Stimulated activated naive CD4-positive, alpha-beta T cell treated with Interleukin-2 at 50 U/mL for 16 hours (primary cell): Measurements from ENCODE around the gene ISG15.
"Not testable (repeated sequence)": the region's sequence is repeated elsewhere in the genome, so short reads cannot be mapped to it uniquely, and the experiment has no call there.

Source experiments
- DNase-seq: peaks from one replicate; lab custom pipeline; 2025; lab: John Stamatoyannopoulos, UW

Gene ISG15

DNA sequence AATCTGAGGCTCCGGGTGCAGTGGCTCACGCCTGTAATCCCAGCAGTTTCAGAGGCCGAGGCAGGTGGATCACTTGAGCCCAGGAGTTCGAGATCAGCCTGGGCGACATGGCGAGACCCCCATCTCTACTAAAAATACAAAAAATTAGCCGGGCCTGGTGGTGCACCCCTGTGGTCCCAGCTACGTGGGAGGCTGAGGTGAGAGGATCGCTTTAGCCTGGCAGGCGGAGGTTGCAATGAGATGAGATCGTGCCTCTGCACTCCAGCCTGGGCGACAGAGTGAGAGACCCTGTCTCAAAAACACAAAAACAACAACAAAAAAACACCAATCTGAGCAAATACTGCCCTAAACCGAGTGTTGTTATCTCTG, 577 bp upstream of the ISG15 start:
- DNase-seq: not testable (repeated sequence)

DNA sequence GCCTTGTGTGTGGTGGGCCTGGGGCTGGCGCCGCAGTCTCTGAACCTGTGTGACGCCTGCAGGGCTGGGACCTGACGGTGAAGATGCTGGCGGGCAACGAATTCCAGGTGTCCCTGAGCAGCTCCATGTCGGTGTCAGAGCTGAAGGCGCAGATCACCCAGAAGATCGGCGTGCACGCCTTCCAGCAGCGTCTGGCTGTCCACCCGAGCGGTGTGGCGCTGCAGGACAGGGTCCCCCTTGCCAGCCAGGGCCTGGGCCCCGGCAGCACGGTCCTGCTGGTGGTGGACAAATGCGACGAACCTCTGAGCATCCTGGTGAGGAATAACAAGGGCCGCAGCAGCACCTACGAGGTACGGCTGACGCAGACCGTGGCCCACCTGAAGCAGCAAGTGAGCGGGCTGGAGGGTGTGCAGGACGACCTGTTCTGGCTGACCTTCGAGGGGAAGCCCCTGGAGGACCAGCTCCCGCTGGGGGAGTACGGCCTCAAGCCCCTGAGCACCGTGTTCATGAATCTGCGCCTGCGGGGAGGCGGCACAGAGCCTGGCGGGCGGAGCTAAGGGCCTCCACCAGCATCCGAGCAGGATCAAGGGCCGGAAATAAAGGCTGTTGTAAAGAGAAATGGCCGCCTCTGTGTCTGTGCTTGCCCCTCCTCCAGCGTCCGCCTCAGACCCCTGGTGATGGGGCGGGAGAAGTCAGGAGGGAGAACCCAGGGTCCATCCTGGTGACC, 788 bp downstream of the ISG15 start:
- peak; percentile 41 for DNase-seq

DNA sequence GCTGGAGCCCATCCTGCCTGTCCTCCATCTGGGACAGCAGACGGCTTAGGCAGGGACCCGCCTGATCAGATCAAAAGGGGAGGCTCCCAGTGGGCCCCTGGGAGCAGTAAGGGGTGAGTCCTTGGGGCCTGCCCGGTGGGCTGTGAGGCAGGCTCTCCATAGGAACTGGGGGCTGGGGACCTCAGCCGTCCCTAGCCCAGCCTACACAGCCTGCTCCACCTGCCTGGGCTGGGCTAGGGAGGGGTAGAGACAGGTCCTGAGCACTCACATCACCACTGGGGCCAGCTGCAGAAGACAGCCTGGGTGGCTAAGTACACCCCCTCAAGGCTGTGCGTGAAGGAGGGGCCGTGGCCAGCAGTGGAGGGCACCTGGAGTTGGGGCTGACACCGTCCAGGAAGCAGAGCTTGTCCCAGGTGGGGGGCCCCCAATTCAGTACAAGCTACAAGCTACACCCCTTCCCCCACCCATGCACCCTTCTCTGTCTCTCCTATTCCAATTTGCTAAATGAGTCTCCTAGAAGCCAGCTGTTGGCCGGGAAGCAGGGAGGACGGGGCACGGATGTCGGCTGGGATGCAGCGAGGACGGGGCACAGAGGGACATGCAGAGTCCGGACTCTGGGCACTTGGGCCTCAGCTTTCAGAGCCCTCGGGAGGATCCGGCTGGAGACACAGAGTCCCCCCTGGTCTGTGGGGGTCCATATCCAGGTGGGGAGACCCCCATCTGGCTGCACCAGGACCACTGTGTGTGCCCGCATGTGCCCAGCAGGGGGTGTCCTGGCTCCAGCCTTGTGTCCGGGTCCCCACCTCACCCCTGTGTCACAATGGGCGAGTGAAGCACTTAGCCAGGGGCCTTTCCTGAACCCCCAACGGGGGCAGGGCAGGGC, 1.7 kb downstream of the ISG15 start:
- no peak for DNase-seq

DNA sequence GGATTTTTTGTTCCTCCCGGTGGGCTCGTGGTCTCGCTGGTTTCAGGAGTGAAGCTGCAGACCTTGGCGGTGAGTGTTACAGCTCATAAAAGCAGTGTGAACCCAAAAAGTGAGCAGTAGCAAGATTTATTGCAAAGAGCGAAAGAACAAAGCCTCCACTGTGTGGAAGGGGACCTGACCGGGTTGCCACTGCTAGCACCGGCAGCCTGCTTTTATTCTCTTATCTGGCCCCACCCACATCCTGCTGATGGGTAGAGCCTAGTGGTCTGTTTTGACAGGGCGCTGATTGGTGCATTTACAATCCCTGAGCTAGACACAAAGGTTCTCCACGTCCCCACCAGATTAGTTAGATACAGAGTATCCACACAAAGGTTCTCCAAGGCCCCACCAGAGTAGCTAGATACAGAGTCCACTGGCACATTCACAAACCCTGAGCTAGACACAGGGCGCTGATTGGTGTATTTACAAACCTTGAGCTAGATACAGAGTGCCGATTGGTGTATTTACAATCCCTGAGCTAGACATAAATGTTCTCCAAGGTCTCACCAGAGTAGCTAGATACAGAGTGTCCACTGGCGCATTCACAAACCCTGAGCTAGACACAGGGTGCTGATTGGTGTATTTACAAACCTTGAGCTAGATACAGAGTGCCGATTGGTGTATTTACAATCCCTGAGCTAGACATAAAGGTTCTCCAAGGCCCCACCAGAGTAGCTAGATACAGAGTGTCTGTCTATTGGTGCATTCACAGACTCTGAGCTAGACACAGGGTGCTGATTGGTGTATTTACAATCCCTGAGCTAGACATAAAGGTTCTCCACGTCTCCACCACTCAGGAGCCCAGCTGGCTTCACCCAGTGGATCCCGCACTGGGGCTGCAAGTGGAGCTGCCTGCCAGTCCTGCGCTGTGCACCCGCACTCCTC, 4.4 kb downstream of the ISG15 start:
- DNase-seq: not testable (repeated sequence)

DNA sequence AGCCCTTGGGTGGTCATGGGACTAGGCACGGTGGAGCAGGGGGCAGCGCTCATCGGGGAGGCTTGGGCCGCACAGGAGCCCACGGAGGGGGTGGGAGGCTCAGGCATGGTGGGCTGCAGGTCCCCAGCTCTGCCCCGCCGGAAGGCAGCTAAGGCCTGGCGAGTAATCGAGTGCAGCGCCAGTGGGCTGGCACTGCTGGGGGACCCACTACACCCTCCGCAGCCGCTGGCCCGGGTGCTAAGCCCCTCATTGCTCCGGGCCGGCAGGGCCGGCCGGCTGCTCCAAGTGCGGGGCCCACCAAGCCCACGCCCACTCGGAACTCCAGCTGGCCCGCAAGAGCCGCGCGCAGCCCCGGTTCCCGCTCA, 5.0 kb downstream of the ISG15 start:
- not testable (repeated sequence) for DNase-seq

DNA sequence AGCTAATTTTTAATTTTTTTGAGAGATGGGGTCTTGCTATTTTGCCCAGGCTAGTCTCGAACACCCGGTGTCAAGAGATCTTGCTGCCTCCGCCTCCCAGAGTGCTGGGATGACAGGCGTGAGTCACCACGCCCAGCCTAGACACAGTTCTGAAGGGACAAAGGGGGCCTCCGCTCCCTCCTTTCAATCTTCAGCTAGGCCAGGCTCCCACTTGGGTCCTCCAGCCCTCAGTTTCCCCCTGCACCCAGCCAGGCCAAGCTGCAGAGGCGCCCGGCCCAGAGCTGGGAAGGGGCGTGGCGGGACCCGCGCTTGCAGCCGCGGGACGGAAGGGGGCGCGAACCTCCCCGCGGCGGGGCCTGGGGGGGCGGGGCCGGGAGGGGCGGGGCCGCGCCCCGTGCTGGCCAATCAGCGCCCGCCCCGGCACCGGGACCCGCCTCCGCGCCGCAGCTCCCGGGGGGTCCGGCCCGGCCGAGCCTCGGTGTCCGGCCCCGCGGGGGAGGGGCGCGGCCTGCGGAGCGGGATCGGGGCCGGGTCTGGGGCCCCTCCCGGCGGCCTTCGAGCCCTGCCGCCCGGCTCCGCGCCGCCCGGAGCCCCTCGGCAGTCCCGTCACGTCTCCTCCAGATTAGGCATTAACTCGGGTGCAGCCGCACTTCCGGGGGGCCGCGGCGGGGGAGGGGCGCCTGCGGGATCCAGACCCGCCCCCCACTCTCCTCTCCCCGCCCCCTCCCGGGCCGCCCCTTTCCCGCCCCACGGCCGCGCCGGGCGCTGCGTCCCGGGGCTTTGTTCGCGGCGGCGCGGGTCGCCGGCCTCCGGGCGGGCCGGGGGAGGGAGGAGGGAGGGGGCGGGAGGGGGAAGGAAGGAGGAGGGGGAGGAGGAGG, 6.1 kb downstream of the ISG15 start:
- peak; percentile 74 for DNase-seq

DNA sequence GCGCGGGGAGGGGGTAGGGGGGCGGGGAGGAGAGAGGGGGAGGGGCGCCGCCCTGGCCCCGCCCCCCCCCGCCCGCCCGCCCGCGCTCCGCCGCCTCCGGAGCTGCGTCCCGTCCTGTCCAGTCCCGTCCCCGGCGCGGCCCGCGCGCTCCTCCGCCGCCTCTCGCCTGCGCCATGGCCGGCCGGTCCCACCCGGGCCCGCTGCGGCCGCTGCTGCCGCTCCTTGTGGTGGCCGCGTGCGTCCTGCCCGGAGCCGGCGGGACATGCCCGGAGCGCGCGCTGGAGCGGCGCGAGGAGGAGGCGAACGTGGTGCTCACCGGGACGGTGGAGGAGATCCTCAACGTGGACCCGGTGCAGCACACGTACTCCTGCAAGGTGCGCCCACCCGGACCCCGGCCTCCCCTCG, 6.7 kb downstream of the ISG15 start, which contains the start of gene AGRN:
TSS of gene AGRN (plus strand) at position 121 of the 405 bp plus-strand sequence. CDS start at position 174, 53 bp downstream.
- no peak for DNase-seq

DNA sequence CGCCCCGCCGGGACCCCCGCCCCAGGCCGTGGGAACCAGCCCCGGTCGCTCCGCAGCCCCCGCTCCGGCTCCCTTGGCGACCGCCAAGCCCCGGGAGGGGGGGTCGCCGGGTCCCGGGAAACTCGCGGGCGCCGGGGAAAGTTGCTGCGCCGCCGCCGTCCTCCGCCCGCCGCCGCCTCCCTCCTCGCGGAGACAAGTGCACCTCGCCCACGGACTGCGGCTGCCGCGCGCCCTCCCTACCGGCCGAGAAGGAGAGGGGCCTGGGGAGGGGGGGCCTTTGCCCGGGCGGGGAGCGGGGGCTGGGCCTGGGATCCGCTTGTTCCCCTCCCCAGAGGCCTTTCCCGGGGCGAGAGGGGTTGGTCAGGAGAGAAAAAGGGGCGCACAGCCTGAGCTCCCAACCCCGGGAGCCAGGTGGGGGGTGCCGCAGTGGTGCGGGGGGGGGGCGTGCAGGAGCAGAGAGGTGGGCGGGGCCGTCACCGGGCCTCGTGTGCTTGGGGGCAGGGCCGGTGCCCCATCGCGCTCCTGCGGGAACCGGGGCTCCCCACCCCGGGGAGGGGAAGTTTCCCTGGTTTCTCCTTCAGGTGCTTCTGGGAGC, 7.2 kb downstream of the ISG15 start:
- DNase-seq: peak; percentile 32

DNA sequence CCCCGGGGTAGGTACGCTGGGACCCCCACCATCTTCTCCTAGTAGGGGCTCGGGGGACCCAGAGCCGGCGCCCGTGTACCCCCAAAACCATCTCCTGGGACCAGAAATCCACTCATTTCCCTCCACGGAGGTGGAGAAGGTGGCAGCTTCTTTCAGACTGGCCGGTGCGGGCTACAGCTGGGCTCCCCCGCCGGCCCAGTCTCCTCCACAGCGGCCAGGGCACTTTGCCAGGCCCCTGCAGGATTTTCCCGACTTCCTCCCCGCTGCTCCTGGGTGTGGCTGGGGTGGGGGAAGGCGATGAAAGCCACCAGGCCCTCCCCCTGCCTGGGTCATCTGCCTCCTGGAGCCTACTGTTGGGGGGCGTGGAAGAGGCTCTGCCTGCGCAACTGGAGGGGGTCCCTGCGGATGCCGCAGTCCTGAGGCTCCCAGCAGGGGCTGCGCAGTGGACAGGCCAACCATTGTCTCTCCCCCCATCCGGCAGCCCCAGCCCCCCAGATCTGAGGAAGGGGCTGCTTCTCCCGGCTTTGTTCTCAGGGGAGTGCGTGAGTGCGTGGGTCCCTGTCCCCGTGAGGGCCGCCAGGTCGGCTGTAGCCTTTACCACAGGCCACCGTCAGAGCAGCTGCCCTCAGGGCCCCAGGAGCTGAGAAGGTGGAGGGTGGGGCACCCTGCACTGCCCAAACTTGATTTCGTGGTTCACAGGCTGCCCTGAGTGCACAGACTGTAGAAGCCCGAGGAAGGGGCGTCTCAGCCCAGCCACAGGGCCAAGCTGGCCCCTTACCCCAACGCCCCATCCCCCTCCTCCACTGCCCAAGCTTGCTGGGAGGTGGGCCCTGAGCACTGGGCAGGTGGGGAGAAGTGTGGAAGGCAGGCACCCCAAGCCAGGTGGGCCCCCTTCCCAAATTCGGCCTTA, 8.0 kb downstream of the ISG15 start:
- no peak for DNase-seq

DNA sequence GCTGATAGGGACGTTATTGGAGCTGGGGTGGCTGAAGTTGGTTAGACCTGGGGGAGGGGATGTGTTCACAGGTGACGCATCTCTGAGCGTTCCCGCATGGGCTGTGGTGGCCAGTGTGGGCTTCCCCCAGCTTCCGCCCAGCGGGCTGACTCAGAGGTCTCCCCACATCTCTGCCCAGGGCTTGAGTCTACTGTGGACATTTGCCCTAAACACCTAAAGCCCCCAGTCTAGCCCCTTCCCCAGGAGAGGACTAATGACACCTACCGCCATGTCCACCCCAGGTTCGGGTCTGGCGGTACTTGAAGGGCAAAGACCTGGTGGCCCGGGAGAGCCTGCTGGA, 8.6 kb downstream of the ISG15 start:
- no peak for DNase-seq

DNA sequence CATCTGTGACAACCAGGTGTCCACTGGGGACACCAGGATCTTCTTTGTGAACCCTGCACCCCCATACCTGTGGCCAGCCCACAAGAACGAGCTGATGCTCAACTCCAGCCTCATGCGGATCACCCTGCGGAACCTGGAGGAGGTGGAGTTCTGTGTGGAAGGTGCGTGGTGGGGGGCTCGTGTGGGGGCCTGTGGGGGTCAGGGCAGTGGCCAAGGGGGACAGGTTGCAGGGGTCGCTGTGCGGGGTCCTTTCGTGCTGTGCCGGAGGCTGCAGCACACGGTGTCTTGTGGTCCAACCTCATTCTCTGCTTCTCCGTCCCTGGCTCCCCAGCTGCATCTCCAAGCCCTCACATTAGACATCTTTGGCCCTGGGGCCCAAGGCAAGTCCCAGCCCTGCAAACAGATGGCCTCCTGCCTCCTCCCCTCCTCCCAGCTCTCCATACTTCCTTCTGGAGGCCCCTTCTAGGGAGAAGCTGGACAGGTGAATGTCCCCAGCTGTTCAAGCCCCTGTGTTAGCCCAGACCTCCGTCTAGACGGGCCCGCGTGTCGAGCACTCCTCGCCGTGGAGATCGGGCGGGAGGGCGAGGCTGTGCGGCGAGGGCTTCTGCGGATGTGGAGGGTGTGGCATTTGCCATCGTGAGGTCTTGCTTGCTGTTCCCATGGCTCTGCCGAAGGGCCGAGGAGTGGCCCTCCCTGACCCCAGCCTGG, 9.2 kb downstream of the ISG15 start:
- no peak for DNase-seq

DNA sequence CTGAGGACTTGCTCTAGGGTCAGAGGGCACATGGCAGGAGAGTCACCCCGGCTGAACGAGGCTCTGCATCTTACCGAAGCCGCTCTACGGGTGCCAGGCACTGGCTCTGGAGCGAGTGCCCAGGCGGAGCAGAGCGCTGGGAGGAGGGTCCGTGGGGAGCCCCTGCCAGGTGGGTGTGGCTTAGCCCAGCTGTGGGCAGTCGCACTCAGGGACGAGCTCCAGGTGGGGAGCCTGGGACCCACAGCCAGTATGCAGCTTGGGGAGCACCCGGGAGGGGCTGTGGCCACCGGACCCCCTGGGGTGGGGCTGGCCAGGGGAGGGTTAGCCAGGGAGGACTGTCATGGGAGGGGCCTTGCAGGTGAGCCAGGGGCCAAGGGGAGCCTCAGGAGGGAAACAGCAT, 10.4 kb downstream of the ISG15 start:
- no peak for DNase-seq

DNA sequence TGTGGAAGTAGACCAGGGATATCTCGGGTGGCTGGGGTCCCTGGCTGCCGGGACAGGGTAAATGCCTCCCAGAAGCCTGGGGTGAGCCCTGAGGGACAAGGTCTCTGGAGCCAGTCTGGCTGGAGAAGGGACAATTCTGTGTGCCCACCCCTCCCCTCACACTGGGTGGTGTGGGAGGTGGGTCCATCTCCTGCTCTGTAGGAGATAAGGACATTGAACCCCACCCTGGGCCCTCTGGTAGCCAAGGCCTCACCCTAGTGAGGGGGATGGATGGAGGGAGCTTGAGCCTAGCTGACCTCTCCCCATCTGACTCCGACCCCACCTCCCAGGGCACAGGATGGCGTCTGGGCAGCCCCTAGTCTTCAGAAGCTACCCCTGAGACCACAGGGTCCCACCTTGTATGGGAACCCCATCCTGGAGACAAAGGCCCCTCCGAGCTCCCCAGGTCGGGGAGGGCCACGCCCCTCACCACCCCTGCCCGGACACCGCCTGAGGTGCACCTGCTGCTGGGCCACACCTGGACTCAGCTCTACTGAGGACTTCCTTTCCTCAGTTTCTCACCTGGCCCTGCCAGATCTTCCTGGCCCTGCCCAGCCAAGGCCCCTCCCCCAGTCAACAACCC, 11.0 kb downstream of the ISG15 start:
- no peak for DNase-seq

DNA sequence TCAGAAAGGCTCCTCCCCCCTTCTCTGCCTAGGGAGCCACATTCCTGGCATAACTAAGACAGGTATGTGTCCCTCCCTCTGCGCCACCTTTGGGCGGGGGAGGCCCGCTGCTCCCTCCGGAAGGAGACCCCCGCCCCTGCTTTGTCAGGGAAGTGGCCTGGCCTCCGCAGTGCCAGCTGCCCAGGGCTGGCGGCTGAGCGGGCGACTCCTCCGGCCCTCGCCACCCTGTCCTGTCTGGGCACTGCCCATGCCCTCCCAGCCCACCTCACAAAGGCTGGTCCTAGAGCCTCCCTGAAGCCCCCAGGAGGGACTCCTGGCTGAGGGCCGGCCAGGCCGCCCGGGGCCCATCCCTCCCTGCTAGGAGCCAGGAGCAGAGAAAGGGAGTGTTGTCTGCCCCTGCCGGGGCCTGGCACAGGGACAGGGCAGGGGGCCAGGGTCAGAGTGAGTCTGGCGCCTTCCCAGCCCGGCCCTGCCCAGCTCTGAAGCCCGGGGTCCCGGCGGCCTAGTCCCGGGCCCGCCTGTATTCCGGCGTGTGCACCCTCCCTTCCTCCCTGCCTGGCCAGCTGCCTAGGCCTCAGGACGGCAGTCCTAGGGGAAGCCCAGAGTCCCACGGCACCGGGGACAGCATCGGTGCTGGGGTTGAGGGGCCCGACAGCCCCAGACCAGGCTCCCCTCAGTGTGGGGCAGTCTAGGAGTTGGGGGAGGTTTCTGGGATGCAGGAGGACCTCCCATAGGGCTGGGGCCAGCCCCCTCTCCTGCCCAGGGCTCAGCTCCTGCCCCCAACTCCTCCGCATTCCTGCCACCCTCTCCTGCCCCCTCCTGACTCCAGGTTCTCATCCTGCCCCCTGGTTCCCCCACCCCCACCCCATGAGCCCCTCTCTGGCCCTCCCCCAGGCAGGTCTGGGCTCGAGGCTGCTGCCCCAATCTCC, 11.7 kb downstream of the ISG15 start:
- no peak for DNase-seq

DNA sequence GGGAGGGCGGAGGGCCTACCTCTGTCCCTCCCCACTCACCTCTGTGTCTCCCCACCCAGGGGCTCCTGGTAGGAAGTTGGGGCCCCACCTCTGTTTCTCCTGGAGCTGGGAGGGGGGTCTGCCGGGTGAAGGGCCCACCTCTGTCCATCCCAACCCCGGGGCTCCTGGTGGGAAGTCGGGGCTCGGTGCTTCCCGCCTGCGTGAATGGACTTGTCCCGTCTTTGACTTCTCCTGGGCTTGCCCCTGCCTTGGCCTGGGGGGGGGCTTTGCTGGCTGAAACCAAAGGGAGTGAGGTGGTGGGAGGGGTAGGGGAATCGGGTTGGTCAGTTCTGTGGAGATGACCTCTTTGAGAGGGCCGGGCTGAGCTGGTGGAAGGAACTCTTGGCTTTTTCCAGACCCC, 12.4 kb downstream of the ISG15 start:
- no peak for DNase-seq

DNA sequence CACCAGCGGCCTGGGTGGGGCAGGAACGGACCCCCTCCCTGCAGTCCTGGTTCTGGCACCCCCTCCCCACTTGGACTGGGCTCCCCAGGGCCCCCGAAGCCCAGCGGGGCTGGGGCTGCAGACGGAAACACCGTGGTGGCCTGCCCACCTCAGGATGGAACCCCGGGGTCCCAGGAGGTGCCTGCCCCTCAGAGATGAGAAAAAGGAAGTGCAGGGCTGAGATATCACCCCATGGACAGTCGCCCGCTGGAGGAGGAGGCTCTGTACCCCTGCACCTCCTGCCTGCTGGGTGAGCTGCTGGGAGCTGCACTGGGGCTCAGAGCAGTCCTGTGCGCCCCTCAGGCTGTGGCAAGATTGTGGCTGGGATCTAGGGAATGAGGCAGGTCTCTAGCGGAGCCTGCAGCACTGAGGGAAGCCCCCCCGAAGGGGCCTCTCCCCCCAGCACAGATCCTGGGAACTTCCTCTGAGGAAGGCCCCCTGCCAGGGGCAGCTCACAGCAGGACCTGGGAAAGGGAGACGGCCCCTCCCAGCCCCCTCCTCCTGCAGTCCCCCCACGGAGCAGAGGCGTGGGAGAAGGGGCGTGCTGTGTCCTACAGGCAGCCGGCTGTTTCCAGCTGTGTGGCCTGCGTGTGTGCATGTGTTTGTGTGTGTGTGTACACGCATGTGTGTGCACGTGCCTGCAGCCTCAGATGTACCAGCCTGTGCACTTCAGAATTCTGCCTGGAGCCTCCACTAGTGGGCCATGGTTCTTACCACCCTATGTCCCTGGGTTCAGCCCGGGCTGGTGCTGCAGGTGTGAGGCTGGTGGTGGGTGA, 13.5 kb downstream of the ISG15 start:
- no peak for DNase-seq

DNA sequence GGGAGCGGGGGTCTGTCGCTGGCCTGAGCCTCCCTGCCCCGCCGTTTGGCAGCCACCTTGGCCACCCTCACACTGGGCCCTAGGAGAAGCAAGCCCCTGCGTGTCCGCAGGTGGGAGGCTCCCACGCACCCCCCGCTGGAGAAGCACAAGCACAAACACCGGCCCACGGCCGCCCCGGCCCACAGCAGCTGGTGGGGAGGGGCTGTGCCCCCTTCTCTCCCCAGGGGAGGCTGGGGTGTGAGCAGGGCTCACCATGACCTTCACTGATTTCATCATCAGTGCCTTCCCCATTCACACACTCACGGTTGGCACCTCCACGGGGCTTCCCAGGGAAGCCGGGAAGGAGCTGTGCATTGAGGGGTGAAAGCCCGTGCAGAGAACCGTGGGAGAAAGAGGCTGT, 14.5 kb downstream of the ISG15 start:
- DNase-seq: no peak
